ENCODE results near the gene TIMP2.
A peak's percentile ranks its signal among the peaks of the same experiment; 100 is the strongest.
"Not testable (repeated sequence)": the region's sequence is repeated elsewhere in the genome, so short reads cannot be mapped to it uniquely, and the experiment has no call there.

TIMP2 gene

DNA sequence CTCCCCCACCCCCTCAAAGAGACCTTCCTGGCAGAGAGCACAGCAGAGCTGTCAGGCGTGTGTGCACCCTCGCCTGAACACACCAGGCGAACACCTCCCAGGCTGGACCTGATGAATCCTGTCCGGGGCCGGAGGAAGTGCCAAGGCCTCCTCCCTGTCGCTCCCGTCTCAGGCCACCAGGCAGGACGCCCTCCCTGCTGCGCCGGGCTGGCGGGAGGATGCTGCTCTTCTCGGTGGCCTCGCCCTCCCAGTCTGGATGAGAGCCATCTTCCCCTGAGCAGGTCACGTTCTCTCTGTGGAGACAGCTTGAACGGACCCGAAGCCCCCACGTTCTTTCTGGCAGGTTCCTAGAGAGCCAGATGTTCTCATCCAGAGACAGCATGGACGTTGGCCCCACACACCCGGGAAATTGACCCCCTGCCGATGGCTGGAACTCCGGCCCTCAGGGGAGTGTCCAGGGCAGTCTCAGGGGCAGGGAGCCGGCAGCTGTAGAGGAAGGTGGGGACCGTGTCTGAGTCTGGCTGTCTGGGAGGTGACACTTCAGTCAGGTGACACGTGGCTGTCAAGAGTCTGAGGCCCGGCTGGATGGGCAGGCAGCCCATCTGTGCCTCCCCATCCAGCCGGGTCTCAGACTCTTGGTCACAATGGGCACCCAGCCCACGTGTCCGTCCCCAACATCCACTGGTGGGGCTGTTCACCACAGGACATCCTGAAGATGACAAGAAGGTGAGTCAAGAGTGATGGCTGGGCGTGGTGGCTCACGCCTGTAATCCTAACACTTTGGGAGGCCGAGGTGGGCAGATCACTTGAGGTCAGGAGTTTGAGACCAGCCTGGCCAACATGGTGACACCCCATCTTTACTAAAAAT, 5.0 kb upstream of the TIMP2 start:
- no peak for DNase-seq

DNA sequence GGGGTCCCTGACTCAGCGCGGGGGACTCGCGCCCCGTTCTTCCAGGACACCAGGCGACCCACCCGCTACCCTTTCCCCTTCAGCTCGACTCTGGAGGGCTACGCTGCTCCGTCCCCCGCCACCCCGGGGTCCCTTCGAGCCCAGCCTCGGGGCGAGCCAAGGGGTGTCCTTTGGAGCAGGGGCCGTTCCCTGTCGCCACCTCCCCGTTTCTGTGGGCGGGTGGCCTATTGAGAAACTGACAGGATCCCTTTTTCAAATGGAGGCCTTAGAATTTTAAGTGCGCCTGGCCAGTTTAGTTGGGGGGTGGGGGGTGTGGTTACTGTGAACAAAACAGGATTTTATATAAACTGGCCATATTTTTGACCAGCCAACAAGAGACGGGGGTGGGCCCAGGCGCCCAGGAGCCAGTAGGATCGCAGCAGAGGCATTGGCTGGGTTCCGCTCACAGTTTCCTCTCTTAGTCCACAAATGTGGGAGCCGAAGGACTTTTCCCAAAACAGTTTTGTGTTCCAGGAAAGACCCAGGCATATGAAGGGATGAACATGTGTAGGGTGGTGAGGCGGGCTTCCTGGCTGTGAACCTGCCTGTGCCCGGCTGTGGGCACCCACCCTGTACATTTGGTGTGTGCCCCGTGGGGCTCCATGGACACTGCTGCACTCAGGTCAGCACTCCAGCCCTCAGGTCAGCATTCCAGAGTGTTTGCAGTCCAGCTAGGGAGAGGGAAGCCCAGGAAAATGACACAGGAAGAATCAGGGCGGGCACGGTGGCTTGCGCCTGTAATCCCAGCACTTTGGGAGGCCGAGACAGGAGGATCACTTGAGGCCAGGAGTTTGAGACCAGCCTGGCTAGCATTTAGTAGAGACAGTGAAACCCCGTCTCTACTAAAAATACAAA, 722 bp upstream of the TIMP2 start:
- DNase-seq = peak; percentile 86

- no peak for DNase-seq
Observed at GRCh38 chr17:78924481-78925151, 571 bp downstream of the TIMP2 start.

DNA sequence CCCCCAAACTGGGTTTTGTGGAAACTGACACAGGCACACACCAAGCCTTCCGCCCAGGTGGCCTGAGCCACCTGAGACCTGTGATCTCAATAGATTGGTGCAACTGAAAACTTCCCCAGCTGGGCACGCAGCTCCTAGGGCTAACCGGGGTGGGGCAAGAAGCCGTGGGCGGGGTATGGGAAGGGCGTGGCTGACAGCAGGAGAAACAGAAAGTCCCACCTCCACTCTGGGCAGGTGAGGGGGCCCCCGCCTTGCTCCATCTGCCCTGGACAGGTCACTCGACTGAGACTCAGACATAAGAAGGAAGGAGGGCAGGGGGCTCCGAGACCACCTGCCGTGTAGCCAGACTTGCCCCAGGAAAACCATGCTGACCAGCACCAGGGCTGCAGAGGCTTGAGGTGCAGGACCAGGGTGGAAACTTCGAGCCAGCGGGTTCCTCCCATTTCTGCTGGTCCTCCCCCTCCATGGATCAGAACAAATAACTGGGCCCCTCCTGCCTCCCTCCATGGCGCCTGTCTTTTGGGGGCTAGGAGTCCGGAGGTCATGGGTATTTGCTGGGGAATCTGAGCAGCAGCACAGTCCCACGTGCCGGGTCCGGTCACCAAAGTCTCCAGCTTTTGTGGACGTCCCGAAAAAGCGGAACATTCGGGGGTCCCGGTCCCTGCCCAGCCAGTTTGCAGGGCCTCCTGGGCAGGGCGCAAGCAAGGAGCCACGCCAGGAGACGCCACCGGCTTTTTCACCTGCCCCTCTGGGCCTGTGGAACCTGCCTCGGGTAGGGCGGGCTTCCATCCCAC, 1.3 kb downstream of the TIMP2 start:
- peak; percentile 76 for DNase-seq

- DNase-seq = peak; percentile 66
Observed at GRCh38 chr17:78922816-78923498, 2.2 kb downstream of the TIMP2 start.

- DNase-seq = no peak
Observed at GRCh38 chr17:78921437-78921971, 3.7 kb downstream of the TIMP2 start.

GRCh38 chr17:78920528-78920927, 4.7 kb downstream of the TIMP2 start:
- DNase-seq = no peak

DNA sequence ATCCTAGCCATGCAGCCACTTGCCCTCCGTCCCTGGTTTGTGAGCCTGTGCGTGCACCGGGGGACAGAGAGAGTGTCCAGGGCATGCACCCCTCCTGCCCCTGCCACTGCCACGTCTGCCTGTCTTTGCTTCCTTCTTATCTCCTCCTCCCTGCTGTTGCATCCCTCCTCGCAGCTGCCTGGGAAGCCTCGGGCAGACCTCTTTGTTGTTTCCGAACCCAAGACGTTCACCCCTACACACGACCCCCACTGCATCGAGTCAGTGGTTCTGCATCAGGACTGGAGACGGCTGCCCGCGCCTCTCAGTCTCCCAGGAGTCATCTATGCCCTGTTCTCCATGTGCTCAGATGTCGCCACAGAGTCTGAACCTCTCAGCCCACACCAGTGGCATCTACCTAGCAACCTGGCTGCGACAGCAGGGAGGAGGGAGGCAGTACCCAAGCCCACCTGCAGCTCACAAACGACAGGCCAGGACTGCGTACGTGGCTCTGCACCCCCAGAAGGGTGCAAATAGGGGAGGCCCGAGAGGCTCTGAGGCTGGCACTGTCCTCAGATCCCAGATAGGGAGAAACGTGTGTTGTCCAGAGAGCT, 5.2 kb downstream of the TIMP2 start:
- DNase-seq = no peak

DNA sequence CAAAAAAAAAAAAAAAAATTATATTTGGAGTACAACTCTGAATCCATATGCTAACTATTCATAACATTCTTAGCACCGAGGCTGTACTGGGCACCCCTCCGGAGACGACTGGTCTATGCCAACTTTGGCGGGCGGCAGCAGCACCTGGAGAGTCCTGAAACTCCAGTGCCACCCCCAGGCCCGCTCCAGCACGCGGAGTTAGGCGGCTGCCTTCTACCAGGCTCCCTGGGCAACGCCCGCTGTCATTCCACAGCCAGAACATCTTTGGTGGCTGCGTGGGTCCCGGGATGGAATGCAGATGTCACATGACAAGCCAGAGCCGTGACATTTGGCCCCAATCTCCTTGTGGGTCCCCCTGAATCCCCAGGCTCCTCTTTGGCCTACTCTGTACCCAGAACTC, 6.2 kb downstream of the TIMP2 start:
- no peak for DNase-seq

DNA sequence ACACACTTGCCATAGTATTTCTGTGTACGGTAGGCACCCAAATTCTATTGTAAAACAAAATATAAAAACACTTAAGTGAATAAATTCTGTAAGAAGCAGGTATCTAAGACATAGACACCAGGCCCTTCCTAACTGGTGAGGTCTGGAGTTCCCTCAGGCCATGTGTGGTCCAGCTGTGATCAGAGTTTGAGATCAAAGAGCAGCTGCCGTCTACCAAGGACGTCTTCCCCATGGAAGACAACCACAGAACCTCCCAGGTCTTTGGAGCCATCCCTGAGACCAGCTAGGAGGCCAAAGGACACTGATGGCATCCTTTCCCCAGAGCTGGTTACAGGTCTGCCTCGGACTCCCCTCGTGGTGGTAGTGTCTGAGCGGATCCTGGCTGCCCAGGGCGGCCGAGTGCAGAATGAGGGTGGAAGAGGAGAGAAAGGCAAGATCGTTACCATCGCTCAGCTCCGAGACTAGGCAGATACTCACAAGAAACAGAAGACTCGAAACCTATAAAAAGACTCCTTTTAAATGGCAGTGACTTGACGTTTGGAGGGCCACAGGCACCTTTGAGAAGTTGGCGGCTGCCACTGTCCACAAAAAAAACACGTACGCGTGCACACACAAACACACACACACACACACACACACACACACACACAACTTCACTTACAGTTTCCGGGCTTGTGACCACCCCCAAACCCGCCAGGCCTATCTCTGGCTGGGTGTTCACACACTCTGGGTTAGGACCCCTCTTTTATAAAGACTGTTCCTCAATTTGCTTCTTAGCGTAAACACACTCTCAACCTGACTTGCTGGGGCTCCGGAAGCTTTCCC, 7.5 kb downstream of the TIMP2 start:
- no peak for DNase-seq

DNA sequence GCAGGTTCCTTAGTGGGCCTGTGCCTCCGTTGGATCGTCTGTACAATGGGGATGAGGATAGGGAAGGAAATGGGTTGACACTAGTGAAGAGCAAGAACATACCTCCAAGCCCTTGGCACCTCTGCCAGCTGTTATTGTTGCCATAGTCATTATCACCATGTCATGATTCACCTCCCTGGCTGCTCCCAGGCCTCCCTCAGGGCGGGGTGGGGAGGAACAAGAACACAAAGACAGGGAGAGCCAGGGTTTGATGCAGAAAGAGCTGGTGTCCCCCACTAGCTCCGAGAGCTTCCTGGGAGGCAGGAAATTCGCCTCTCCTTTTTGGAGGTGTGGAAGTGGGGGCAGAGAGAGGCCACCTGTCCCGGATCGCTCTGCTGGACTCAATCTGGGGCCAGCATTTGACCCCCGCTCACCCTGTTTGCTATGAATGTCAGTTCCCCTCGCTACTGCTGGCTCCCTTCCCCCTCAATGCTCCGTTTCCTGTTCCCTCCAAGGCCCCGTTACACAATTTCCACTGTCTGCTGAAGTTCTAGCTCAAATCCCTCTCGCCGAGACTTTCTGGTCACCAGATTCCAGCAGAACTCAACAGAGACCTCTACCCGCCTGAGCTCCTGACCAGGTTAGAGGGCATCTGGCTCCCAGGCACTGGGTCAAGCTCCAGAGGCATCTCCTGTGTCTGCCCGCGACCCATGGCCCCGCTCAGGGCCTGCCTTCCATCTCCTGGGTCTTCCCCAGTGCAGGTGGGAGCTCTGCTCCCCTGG, 9.1 kb downstream of the TIMP2 start:
- peak; percentile 87 for DNase-seq

DNA sequence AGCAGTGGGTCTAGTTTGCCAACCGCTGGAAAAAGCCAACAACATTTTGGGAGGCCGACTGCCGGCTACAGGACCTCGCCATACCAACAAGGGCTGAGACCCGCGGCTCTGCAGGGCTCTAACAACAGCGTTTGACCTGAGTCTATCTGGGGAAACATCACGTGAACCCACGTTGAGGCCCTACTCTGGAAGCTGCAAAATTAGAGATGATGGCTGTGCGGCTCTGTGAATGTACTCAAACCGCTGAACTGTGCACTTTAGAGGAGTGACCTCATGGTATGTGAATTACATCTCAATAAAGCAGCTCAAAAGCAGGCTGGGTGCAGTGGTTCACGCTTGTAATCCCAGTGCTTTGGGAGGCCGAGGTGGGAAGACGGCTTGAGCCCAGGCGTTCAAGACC, 12.1 kb downstream of the TIMP2 start:
- no peak for DNase-seq

- DNase-seq = peak; percentile 54
Observed at GRCh38 chr17:78912082-78912481, 13.1 kb downstream of the TIMP2 start.

- not testable (repeated sequence) for DNase-seq
Observed at GRCh38 chr17:78911543-78911942, 13.6 kb downstream of the TIMP2 start.

- DNase-seq = peak; percentile 94
Observed at GRCh38 chr17:78910497-78911284, 14.5 kb downstream of the TIMP2 start.

DNA sequence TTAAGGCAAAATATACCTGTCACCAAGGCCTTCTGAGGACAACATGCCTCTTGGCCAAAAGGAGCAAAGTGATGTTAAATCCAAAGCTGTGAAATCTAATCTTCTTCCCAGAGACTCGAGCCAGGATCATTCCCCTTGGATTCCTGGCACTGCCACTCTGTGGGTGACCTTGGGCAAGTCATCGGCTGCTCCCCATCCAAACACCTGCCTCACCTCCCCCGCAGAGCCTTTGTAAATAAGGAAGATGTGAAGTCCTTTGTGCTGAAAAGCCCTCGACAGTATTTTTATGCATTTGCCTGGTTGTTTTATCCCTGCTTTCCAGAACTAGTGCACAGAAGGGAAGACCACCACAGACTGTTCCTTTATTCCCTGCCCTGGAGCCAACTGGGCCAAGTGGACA, 16.8 kb downstream of the TIMP2 start:
- DNase-seq = no peak

GRCh38 chr17:78905541-78905940, 19.6 kb downstream of the TIMP2 start:
- DNase-seq = no peak

GRCh38 chr17:78905116-78905515, 20.1 kb downstream of the TIMP2 start:
- no peak for DNase-seq

GRCh38 chr17:78904371-78904770, 20.8 kb downstream of the TIMP2 start:
- no peak for DNase-seq

All from inflammatory macrophage treated with lipopolysaccharide for 4 hours (primary cell).